PFSK-1 (cell line): ENCODE results near the gene ORM1.

Experiments
- FOXP2 ChIP-seq: optimal IDR thresholded peaks from 2 replicates; pipeline ENCODE3; 2011; ENCODE audit warnings: borderline replicate concordance, control low read depth, inconsistent platforms; ENCODE audit not compliant: insufficient read depth; ENCODE audit errors: extremely low read length, extremely low read depth
- POLR2AphosphoS5 ChIP-seq: IDR thresholded peaks from 2 replicates; pipeline ENCODE4 v1.6.1; 2012; ENCODE audit warnings: low read depth, mild to moderate bottlenecking, control low read depth, low read length, moderate library complexity

DNA sequence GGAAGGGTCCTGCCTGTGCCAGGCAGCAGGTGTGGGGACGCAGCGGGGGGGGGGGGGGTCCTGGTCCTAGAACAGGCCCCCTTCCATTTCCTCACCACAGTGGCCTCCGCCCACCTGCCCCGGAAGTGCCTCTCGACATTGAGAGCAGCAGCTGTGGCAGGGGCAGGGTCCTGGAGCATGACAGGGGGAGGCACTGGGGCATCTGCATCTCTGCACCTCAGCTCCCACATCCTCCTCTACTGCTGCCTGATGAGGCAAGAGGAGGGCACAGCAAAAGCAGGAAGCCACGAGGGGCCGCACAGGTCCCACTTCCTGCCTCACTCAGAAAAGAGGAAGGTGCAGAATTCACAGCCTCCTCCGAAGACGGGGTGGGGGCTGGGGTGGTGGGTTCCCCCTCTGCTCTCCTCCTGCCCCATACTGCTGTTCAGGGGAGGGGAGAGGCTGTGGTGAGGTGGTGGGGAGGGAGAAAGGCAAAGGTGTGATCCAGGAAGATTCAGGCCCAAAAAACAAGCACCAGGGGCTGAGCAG lies 50.1 kb downstream of the ORM1 start:
- TF ChIP-seq FOXP2 (peak; percentile 13), POLR2AphosphoS5 (no peak)
